Gastroesophageal sphincter (tissue), 3 donors: ENCODE results near the gene PAX7.

ENCODE experiments used
- CTCF ChIP-seq, 4 experiments: fragments of 200-600 bp in 2 of 4; fragments of 450-650 bp in 2 of 4; sonication (generic) in 1 of 4; IDR thresholded peaks; one replicate each; pipeline ENCODE4 v1.5.1; 2017 to 2019; ENCODE audit warnings: antibody characterized with exemption in 4 of 4, mild to moderate bottlenecking in 2 of 4, moderate library complexity in 2 of 4
- EP300 ChIP-seq: sonication (generic); formaldehyde crosslinking; IDR thresholded peaks from one replicate; pipeline ENCODE4 v1.6.1; 2017; ENCODE audit warnings: antibody characterized with exemption, mild to moderate bottlenecking
- POLR2A ChIP-seq, 2 donors: fragments of 450-650 bp; IDR thresholded peaks; one replicate each; pipeline ENCODE4 v1.6.1; 2017; ENCODE audit warnings: antibody characterized with exemption in 2 of 2, mild to moderate bottlenecking in 2 of 2, moderate library complexity in 1 of 2
- POLR2AphosphoS5 ChIP-seq: sonication (generic); formaldehyde crosslinking; IDR thresholded peaks from one replicate; pipeline ENCODE4 v1.6.1; 2017; ENCODE audit warnings: antibody characterized with exemption

- TF ChIP-seq POLR2AphosphoS5 (no peak), CTCF (IDR thresholded peaks at IDR 0.05) (no peak), POLR2A (IDR thresholded peaks at IDR 0.05) (no peak), EP300 (no peak)
Measured at GRCh38 chr1:18768086-18768485, 137.4 kb downstream of the PAX7 start.
